ENCODE results near the gene SBF1.

DNA sequence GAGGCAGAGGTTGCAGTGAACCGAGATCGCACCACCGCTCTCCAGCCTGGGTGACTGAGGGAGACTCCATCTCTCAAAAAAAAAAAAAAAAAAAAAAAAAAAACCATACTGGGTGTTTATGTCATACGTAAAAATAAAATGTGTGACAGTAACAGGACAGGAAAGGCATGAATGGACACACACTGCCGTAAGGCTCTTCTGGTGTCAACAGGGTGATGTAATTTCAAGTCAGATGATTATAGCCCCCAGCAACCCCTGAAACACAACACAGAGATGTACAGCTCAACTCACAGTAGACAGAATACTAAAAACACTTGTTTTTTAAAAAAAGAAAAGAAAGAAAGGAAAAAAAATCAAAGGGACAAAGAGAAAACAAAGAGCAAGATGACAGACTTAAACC lies 22.2 kb downstream of the SBF1 start:
- TF ChIP-seq, protein P1, sequence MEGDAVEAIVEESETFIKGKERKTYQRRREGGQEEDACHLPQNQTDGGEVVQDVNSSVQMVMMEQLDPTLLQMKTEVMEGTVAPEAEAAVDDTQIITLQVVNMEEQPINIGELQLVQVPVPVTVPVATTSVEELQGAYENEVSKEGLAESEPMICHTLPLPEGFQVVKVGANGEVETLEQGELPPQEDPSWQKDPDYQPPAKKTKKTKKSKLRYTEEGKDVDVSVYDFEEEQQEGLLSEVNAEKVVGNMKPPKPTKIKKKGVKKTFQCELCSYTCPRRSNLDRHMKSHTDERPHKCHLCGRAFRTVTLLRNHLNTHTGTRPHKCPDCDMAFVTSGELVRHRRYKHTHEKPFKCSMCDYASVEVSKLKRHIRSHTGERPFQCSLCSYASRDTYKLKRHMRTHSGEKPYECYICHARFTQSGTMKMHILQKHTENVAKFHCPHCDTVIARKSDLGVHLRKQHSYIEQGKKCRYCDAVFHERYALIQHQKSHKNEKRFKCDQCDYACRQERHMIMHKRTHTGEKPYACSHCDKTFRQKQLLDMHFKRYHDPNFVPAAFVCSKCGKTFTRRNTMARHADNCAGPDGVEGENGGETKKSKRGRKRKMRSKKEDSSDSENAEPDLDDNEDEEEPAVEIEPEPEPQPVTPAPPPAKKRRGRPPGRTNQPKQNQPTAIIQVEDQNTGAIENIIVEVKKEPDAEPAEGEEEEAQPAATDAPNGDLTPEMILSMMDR (IDR thresholded peaks at IDR 0.05), result no peak
- no peak for TF ChIP-seq POLR2A (IDR thresholded peaks at IDR 0.05)

All from body of pancreas (tissue), 4 donors.